PC-3 (cell line): Measurements from ENCODE around the gene ELOVL2. TPM values are rescaled to one million over a fixed set of nuclear protein-coding genes. Genes with fewer than 3 reads are reported as not detected.

Source experiments
- ATAC-seq: fragments of 200-7000 bp; cut with Tn5 transposase; 2 replicates; pipeline ENCODE4 v1.9.1; 2020; ENCODE audit warnings: mild to moderate bottlenecking, moderate library complexity
- BruUV-seq: library from RNA; stranded (reverse); fragments of 400-500 nt; replicated peaks from 2 replicates; lab custom pipeline; 2021; lab: Mats Ljungman, UMichigan
- CTCF ChIA-PET: fragments of 300-600 bp; sonication (Branson Sonifier 250); formaldehyde crosslinking; loops from one replicate; lab custom pipeline; 2022; ENCODE audit warnings: antibody characterized with exemption; lab: Charles Lee
- POLR2A ChIA-PET: fragments of 300-600 bp; sonication (Branson Sonifier 250); formaldehyde crosslinking; loops from one replicate; lab custom pipeline; 2022; ENCODE audit warnings: antibody characterized with exemption; ENCODE audit not compliant: unreplicated experiment; lab: Charles Lee
- DNase-seq: peaks from one replicate; pipeline ENCODE4 v3.0.0-alpha.2; 2015
- H2AFZ ChIP-seq: fragments of 300-600 bp; sonication (generic); 2 replicates; pipeline ENCODE4 v1.6.0; 2016; ENCODE audit warnings: antibody characterized with exemption, low read length
- H3F3A ChIP-seq: fragments of 300-600 bp; sonication (generic); one replicate; pipeline ENCODE4 v1.6.0; 2017; ENCODE audit warnings: antibody characterized with exemption, low read length, control low read depth, mild to moderate bottlenecking; ENCODE audit not compliant: unreplicated experiment
- H3K27ac ChIP-seq: fragments of 300-600 bp; sonication (generic); 2 replicates; pipeline ENCODE4 v1.5.1; 2016; ENCODE audit warnings: mild to moderate bottlenecking, low read length
- H3K27me3 ChIP-seq: fragments of 300-600 bp; sonication (generic); 2 replicates; pipeline ENCODE4 v1.6.1; 2016; ENCODE audit warnings: low read length, mixed read lengths
- H3K36me3 ChIP-seq: fragments of 300-600 bp; sonication (generic); 2 replicates; pipeline ENCODE4 v1.6.1; 2016; ENCODE audit warnings: low read depth, mixed run types, low read length, mixed read lengths
- H3K4me1 ChIP-seq: fragments of 300-600 bp; sonication (generic); 2 replicates; pipeline ENCODE4 v1.5.1; 2016; ENCODE audit warnings: low read length; ENCODE audit not compliant: insufficient read depth
- H3K4me2 ChIP-seq: fragments of 300-600 bp; sonication (generic); 2 replicates; pipeline ENCODE4 v1.6.0; 2016; ENCODE audit warnings: low read length
- H3K4me3 ChIP-seq: fragments of 300-600 bp; sonication (generic); 2 replicates; pipeline ENCODE4 v1.5.1; 2016; ENCODE audit warnings: mild to moderate bottlenecking, low read length, mixed read lengths
- H3K79me2 ChIP-seq: fragments of 300-600 bp; sonication (generic); 2 replicates; pipeline ENCODE4 v1.6.1; 2017; ENCODE audit warnings: low read length, mixed read lengths
- H3K9ac ChIP-seq: fragments of 300-600 bp; sonication (generic); 2 replicates; pipeline ENCODE4 v1.6.0; 2016; ENCODE audit warnings: mild to moderate bottlenecking, low read length
- H3K9me2 ChIP-seq: fragments of 300-600 bp; sonication (generic); replicated peaks from 2 replicates; pipeline ENCODE4 v1.6.1; 2016; ENCODE audit warnings: mixed run types, low read length, mixed read lengths
- H3K9me3 ChIP-seq: fragments of 300-600 bp; sonication (generic); 2 replicates; pipeline ENCODE4 v1.6.1; 2016; ENCODE audit warnings: low read length, mixed read lengths
- H4K20me1 ChIP-seq: fragments of 300-600 bp; sonication (generic); 2 replicates; pipeline ENCODE4 v1.6.1; 2016; ENCODE audit warnings: low read length, mixed read lengths
- CTCF ChIP-seq: fragments of 300-600 bp; sonication (generic); conservative IDR thresholded peaks from 2 replicates; pipeline ENCODE4 v1.5.1; 2017; ENCODE audit warnings: antibody characterized with exemption, low read depth, mild to moderate bottlenecking, low read length
- EZH2 ChIP-seq: fragments of 300-600 bp; sonication (generic); IDR thresholded peaks from one replicate; pipeline ENCODE4 v1.6.1; 2017; ENCODE audit warnings: antibody characterized with exemption, mild to moderate bottlenecking, low read length; ENCODE audit not compliant: unreplicated experiment
- EZH2phosphoT487 ChIP-seq: fragments of 300-600 bp; sonication (generic); IDR thresholded peaks from 2 replicates; pipeline ENCODE4 v1.6.1; 2018; ENCODE audit warnings: mild to moderate bottlenecking, antibody characterized with exemption, low read length, borderline replicate concordance
- intact Hi-C: fragments of 100-400 bp; cut with micrococcal nuclease; formaldehyde crosslinking; loops from 2 replicates; pipeline ENCODE4 v1.9.0; 2023
- total RNA-seq: library from RNA; depleted of rRNA; stranded (reverse); fragments of >200 nt; gene quantifications from 2 replicates; pipeline ENCODE4 v1.2.3, GENCODE V29; 2014

Gene ELOVL2
- total RNA-seq, 1 experiment from 2014 or later: 0.91 TPM

- Histone ChIP-seq H3K4me2 (no peak overlapping the region), H2AFZ (no peak overlapping the region), H3K4me3 (no peak overlapping the region), H3K27ac (no peak overlapping the region), H3K36me3 (no peaks in the 10 kb centered on the region), H3K4me1 (no peaks in the 10 kb centered on the region), H3K27me3 (no peaks in the 10 kb centered on the region), H4K20me1 (no peaks in the 10 kb centered on the region), H3F3A (no peaks in the 10 kb centered on the region), H3K79me2 (no peaks in the 10 kb centered on the region), H3K9me2 (no peaks in the 10 kb centered on the region), H3K9ac (no peak overlapping the region), H3K9me3 (no peaks in the 10 kb centered on the region)
- no TSS peak for BruUV-seq
- CTCF ChIA-PET: no interaction called here
- ATAC-seq (no peak; the same call in 1 of the 2 replicates), DNase-seq (peak; percentile 7)
- intact Hi-C loops: no loop called here
- TF ChIP-seq CTCF: no peak
- no peak for TF ChIP-seq EZH2phosphoT487
- TF ChIP-seq EZH2: no peak
- POLR2A ChIA-PET: no interaction called here
Measured at GRCh38 chr6:10976571-10976970, 67.5 kb downstream of the ELOVL2 start.

GRCh38 chr6:10972196-10972595, 71.9 kb downstream of the ELOVL2 start:
- no peak for ATAC-seq
- CTCF ChIA-PET: no interaction called here

More at GRCh38 chr6:10972196-10972595, 71.9 kb downstream of the ELOVL2 start:
- no peak overlapping the region for H3K4me2 ChIP-seq
- no peaks in the 10 kb centered on the region for H3K4me1 ChIP-seq
- no peak overlapping the region for H3K27ac ChIP-seq
- no peak for TF ChIP-seq EZH2
- TF ChIP-seq EZH2phosphoT487: no peak
- TF ChIP-seq CTCF: no peak
- H3K9ac ChIP-seq: no peak overlapping the region
- no peaks in the 10 kb centered on the region for H3K9me3 ChIP-seq
- no peak for DNase-seq
- H2AFZ ChIP-seq: no peak overlapping the region
- no peaks in the 10 kb centered on the region for H3K79me2 ChIP-seq
- POLR2A ChIA-PET: no interaction called here
- no peaks in the 10 kb centered on the region for H3F3A ChIP-seq
- no peaks in the 10 kb centered on the region for H3K9me2 ChIP-seq
- BruUV-seq: no TSS peak
- H3K27me3 ChIP-seq: no peaks in the 10 kb centered on the region
- H3K4me3 ChIP-seq: no peak overlapping the region
- no peaks in the 10 kb centered on the region for H3K36me3 ChIP-seq
- intact Hi-C loops: no loop called here
- no peaks in the 10 kb centered on the region for H4K20me1 ChIP-seq
